NCI-H146 (cell line): ENCODE results near the gene DCTD.

Experiments
- DNase-seq: peaks from one replicate; lab custom pipeline; 2025; lab: John Stamatoyannopoulos, UW

Gene DCTD

DNA sequence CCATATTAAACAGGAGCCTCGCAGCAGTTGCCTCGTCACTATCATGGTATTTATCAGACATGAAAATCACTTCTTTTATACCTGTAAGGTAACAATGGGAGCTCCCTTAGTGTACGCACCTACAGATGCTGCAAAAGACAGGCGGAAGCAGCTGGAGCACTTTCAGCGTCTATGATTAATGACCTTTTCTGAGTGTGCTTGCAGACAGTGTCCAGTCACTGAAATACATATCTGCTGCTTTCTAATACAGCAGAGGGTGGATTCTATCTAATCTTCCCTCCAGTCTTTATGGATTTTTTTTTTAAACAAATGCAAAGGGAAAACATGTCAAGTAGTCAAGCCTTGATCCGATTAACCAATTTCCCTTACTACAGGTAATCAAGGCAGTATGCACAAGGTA lies 24.1 kb downstream of the DCTD start:
- peak; percentile 6 for DNase-seq

- no peak for DNase-seq
These were observed 27.0 kb downstream of the DCTD start for GRCh38 chr4:182890202-182890601.

DNA sequence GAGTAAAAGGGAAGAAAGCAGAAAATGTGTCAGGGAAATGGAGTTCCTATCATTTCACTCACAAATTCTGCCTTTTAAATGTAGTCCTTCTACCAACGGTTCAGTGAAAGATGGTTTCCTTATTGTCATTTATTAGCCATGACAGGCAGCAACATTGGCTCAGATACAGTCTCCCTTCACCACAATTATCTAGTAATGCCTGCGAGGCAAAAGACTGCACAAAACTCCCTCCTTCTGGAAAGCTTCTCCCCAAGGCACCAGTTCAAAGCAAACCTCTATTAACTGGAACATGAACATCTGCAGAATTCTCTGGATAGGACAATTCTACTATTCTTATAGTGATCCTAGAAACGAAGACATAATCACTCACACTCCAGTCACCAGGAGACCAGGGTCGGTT lies 28.3 kb downstream of the DCTD start:
- DNase-seq = no peak

GRCh38 chr4:182886768-182887167 lies 30.4 kb downstream of the DCTD start:
- no peak for DNase-seq

GRCh38 chr4:182886205-182886604 lies 31.0 kb downstream of the DCTD start:
- no peak for DNase-seq

DNA sequence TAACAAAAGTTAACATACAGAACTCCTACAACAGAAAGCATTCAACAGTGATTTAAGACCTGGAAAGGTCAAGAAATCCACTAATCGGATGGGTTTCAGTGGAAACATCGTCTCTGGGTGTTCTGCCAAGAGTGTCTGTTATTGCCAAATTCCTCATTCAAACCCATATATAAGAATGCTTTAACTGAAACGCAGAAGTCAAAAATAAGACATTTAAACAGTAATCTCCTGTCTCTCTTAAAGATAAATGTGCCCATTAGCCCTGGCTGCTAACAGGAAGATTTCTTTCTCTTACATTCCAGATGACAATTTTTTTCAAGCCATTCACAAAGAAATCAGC lies 31.5 kb downstream of the DCTD start:
- no peak for DNase-seq

GRCh38 chr4:182885022-182885737 lies 32.0 kb downstream of the DCTD start:
- no peak for DNase-seq

DNA sequence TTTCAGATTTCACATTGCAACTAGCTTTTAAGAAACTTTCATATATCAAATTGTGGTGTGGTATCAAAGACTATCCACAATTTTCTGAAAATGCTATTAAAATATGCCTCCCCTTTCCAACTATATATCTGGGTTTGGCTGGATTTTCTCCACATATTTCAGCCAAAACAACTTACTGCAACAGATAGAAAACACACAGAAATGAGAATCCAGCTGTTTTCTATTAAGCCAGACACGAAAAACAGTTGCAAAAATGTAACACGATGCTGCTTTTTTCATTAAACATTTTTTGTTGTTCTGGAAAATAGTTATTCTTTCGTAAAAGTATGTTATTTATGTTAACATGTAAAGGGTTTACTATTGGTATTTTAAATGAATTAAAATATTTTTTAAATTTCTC lies 33.1 kb downstream of the DCTD start:
- DNase-seq = no peak

GRCh38 chr4:182883351-182883750 lies 33.8 kb downstream of the DCTD start:
- no peak for DNase-seq

DNA sequence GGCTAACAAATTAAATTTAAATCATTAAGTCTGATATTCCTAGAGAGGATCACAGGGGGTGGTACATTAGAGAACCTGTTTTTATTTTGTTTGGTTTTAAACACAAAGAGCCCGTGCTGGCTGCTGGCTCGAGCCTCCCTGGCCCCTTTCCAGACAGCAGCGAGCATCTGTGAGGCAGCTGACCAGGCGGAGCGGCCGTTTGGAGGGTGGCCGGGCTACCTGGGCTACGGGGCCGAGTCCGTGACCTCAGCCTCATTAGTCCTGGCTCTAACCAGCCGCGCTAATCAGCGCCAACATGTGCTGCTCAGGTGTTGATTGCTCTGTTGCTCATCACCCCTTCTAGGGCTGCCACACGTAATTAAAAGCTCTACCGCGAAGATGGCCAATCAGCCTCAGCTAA lies 35.3 kb downstream of the DCTD start:
- peak; percentile 93 for DNase-seq

GRCh38 chr4:182880387-182881356 lies 36.5 kb downstream of the DCTD start:
- no peak for DNase-seq

DNA sequence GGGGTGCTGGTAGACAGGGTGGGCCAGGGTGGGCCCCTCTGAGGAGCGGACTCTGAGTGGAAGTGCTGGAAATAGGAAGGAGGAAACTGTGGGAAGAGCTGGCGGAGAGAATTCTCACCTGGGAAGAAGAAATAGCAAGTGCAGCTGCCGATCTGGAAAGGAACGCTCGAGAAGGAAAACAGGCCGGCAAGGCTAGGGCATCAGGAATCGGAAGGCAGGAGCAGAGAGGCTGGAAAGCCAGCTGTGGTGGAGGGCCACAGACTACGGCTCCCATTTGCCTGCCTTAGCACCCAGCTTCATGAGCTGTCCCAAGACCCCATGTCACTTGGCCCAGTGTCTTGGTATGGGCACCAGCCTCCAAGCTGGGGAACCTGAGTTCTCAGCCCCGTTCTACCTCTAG lies 37.3 kb downstream of the DCTD start:
- DNase-seq = no peak

DNA sequence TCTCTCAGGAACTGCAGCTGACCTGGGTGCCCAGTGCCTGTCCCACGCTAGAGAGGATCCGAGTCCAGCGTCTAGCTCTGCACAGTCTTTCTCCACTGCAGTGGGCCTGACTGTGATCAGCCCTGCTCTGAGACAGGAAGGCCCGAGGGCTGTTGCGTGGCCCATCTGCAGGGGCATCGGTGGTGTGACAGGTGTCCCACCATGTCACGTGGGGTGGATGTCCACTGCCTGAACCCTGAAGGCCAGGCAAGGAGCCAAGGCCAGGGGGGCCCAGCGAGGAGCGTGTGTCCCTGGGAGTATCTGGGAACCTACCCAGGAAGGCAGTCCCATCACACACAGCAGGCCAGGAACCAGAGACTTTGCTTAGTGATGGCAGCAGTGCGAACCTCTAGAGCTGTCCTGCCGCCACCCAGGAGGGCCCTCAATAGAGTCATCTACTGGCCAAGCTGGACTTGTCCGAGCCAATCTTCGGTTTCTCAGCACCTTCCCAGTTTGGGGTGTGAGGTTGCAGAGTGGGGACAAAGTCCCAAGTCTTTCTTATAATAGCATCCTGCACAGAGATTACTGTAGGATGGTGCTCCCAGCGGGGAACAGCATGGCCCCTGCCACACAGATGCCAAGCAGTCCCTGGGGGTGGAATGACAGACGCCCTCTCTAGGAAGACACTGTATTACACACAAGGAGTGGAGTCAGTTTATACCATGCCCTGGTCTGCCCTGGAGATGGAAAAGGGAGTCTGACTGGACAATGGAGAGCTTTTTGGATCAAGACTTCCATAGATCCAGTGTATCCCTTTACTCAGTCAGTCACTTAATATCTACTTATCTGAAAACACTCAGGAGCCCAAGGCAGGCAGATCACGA lies 38.3 kb downstream of the DCTD start:
- no peak for DNase-seq

DNA sequence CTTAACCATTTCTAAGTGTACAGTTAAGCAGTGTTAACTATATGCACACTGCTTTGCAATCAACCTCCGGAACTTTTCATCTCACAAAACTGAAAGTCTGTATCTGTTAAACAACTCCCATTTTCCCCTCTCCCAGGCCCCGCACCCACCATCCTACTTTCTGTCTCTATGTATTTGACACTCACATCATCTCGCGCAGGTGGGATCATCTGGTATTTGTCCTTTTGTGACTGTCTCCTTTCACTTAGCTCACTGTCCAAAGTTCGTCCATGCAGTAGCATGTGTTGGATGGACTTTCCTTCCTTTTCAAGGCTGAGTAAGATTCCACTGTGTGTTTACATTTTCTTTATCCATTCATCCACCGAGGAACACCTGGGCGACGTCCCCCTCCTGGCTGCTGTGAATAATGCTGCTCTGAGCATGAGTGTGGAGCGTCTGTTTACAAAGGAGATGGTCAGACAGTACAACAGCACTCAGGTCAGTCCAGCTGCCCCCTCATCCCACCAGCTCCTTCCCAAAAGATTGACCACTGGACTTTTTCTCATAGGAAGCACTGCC lies 39.8 kb downstream of the DCTD start:
- no peak for DNase-seq

GRCh38 chr4:182876427-182876826 lies 40.8 kb downstream of the DCTD start:
- no peak for DNase-seq

GRCh38 chr4:182875453-182876405 lies 41.5 kb downstream of the DCTD start:
- DNase-seq = no peak

DNA sequence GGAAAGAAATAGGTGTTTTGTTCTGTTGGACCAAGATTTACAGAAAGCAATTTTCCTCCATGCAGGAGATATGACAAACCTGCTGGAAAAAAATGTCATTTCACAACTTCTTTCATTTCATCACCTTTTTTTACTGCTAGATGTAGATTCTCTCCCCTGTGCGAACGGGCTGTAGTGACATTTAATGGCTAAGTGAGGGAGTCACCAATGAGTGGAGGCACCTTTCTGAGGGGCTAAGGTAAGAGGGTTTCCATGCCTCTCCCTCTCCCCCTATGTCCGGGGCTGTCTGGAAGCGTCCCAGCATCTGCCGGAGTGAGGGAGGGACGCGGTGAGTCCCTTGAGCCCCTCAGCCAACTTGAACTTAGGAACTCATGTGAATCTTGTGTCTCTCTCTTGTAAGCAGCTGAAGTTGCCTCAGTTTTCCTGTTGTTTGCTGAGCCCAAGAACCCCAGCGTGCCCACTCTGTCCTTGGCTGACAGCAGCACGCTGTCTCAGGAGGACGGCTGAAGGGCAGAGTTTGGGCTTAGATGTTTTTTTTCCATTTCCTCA lies 42.3 kb downstream of the DCTD start:
- no peak for DNase-seq

DNA sequence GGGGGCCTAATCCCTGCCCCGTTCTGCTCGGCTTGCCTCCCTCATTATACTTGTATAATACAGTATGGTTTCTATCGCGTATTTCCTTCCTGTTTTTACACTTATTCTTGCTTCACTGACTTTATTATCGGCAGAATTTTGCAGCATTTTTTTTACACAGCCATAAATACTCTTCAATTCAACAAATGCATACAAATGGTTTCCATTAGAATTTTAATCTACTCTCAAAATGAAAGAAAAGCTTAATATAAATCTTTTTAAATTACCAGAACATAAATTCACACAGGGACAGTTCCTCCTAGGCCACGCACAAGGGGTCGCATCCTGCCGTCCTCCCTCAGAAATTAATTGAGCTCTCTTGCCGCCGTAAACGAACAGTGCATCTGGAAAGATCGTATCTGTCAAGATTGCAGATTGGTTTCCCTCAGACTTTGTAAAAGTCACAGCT lies 42.9 kb downstream of the DCTD start:
- DNase-seq = no peak

DNA sequence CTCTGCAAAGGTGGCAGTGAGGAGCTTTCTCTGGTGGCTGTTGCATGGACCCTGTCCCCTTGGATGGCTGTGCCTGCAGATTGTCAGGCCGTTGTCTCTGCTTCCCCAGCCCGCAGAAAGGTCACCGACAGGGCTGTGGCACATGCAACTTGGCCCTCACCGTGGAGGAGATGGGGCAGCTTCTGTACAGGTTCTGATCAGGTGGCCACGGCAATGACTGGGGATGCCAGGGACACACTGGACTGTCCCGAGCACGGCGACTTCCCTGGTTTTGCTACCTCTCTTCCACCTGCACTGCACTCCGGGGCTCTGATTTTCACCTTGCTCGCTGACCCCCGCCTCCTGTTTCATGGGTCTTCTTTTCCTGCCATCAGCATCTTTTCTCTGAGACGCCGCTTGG lies 43.5 kb downstream of the DCTD start:
- no peak for DNase-seq

DNA sequence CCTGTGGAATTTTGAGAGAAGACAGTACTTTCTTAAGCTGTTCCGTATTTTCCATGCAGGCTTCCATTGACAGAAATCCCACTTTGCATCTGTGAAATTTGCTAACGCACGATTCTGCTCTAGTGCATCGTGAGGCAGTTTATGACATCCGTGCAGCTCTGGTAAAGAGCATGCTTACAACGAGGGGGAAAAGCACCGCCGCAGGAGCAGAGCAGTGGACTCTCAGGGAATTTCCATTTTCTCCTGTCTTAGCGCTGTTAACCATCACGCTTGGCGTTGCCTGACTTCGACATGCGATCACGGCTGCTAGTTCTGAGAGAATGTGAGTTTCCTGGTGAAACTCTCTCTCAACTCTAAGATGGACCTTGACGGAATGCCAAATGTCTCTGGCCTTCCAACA lies 43.9 kb downstream of the DCTD start:
- no peak for DNase-seq

DNA sequence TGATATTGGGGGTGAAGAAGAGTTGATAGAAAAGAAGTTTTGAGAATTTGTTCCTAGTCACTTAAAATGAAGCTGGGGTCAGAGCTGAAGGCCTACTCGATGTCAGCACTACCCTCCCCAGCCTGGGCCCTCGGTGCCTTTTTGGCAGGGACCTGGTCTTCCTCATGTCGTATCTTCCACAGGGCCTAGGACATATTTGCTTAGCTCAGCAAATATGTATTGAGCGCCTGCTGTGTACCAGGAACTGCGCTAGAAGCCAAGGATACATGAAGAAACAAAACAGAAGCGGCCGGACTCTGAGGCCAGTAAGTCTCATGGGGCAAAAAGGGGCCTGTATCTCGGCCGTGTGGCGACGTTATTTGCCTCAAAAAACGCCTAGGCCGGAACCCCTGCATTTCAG lies 44.3 kb downstream of the DCTD start:
- DNase-seq = no peak
